Tibial artery (tissue), 4 donors: Measurements from ENCODE around the gene DPF3.

Experiments
- DNase-seq, 2 donors: peaks; one replicate each; pipeline ENCODE4 v3.0.0-alpha.2; 2019
- H3K27ac ChIP-seq, 2 donors: fragments of 200-600 bp; sonication (generic) in 1 of 2; 1 replicate in 1 of 2; 2 replicates in 1 of 2; pipeline ENCODE4 v1.5.1; 2018 to 2019; ENCODE audit warnings: mild to moderate bottlenecking in 1 of 2
- H3K27me3 ChIP-seq, 2 donors: fragments of 200-600 bp; sonication (generic) in 1 of 2; one replicate each; pipeline versions ENCODE4 v1.5.1 to v1.6.0; 2016 to 2019
- H3K36me3 ChIP-seq, 3 donors: fragments of 200-600 bp; sonication (generic) in 2 of 3; one replicate each; pipeline ENCODE4 v1.5.1; 2016 to 2019; ENCODE audit warnings: mild to moderate bottlenecking in 2 of 3
- H3K4me1 ChIP-seq, 4 donors: fragments of 200-600 bp; sonication (generic) in 2 of 4; 1 replicate in 3 of 4; 2 replicates in 1 of 4; pipeline ENCODE4 v1.5.1; 2016 to 2019
- H3K4me3 ChIP-seq, 2 donors: fragments of 200-600 bp; sonication (generic) in 1 of 2; 1 replicate in 1 of 2; 2 replicates in 1 of 2; pipeline ENCODE4 v1.5.1; 2018 to 2019; ENCODE audit warnings: mild to moderate bottlenecking in 2 of 2
- H3K9me3 ChIP-seq, 3 donors: fragments of 200-600 bp; sonication (generic) in 1 of 3; one replicate each; pipeline ENCODE4 v1.5.1; 2016 to 2019
- CTCF ChIP-seq, 2 experiments: fragments of 200-600 bp in 1 of 2; fragments of 450-650 bp in 1 of 2; IDR thresholded peaks; one replicate each; pipeline ENCODE4 v1.5.1; 2017 to 2019; ENCODE audit warnings: antibody characterized with exemption in 2 of 2, mild to moderate bottlenecking in 1 of 2, moderate library complexity in 1 of 2
- intact Hi-C: fragments of 100-400 bp; cut with DNase I; formaldehyde crosslinking; loops from one replicate; pipeline ENCODE4 v1.15.0; 2023; ENCODE audit warnings: low total_unique reads

Gene DPF3

DNA sequence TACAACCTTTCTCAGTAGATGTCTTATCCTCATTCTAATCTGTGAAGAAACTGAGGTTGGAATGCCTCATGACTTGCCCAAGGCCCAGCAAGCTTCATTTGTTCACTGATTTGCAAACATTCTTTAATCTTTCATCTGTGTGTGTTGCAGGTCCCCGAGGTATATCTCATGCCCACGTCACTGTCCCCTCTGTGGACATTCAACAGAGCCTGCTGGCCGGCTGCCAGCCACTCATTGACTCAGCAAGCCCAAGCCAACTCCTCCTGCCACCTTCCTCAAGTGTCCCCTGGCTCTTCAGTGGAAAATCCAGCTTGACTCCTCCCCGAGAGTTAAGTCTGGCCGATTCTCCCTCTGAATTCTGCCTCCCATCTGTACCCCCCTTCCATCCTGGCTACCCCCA is 30.4 kb upstream of the DPF3 start:
- peak; percentile 30 to 70 for DNase-seq
- intact Hi-C loops: no loop called here
- H3K27me3 ChIP-seq: no peaks in the 10 kb centered on the region
- no peaks in the 10 kb centered on the region for H3K9me3 ChIP-seq
- no peak overlapping the region for H3K27ac ChIP-seq
- no peak overlapping the region for H3K4me3 ChIP-seq
- peaks cover 0 to 5% (median 0%) of the 10 kb centered on the region in 3 donors for H3K36me3 ChIP-seq
- peaks cover 0 to 11% (median 4%) of the 10 kb centered on the region in 4 donors for H3K4me1 ChIP-seq
- no peak for TF ChIP-seq CTCF (IDR thresholded peaks at IDR 0.05)

DNA sequence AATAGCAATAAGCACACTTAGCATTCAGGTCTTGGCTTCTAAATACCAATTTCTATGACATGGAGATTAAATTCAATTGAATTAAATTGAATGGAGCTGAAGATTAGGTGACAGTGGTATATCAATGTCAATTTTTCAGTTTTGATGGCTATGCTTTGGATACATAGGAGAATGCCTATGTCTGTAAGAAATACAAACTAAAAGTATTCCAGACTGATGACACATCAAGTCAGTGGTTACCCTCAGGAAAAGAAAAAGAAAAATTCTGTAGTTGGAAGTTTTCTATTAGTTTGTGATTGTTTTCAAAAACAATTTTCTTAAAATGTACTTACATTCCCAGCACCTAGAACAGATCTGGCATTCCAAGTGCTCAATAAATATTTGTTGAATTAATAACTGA is 27.5 kb upstream of the DPF3 start:
- intact Hi-C loops: no loop called here
- Histone ChIP-seq H3K9me3 (no peaks in the 10 kb centered on the region), H3K36me3 (no peaks in the 10 kb centered on the region), H3K27me3 (no peaks in the 10 kb centered on the region), H3K4me3 (no peak overlapping the region), H3K27ac (no peak overlapping the region), H3K4me1 (peaks cover 0 to 26% (median 14%) of the 10 kb centered on the region in 4 donors)
- DNase-seq: no peak
- TF ChIP-seq CTCF (IDR thresholded peaks at IDR 0.05): no peak

GRCh38 chr14:72920008-72920407 is 26.1 kb upstream of the DPF3 start:
- no peak overlapping the region for H3K27ac ChIP-seq
- TF ChIP-seq CTCF (IDR thresholded peaks at IDR 0.05): no peak
- no peak overlapping the region for H3K4me3 ChIP-seq
- H3K9me3 ChIP-seq: no peaks in the 10 kb centered on the region
- intact Hi-C loops: no loop called here
- H3K36me3 ChIP-seq: no peaks in the 10 kb centered on the region
- no peak for DNase-seq
- H3K27me3 ChIP-seq: no peaks in the 10 kb centered on the region
- H3K4me1 ChIP-seq: peaks cover 0 to 32% (median 14%) of the 10 kb centered on the region in 4 donors

DNA sequence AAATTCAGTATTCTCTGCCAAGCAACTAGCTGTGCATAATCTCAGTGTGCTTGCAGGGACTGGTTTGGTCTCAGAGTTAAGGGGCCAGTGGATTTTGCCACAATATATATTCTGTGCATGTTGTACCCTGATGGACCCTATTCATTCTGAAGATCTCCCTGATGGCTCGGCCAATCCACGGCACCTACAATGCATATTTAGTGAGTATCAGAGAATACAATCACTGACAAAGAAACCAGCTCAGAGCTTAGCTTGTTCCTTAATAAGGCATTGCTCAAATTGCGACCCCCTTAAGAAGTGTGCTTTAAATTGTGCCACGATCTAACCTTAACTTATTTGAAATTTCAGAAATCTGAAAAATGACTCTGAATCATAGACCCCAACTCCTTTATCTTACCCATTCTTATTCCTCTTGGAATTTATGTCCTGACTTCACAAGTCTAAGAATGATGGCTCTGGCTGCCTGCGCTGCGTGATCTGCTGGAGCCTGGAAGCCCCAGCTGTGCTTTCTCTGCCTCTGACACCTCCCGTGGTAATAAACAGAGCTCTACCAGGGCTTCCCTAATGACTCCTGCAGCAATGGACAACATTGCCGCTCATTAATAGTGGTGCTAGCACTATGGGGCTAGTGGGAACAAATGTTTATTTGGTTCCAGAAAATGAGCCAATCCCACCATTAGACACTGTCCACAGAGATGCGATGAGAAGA is 23.3 kb upstream of the DPF3 start:
- no peak for TF ChIP-seq CTCF (IDR thresholded peaks at IDR 0.05)
- H3K27ac ChIP-seq: peak overlapping the region; percentile 60 to 73
- H3K4me1 ChIP-seq: peaks cover 0 to 32% (median 14%) of the 10 kb centered on the region in 4 donors
- H3K27me3 ChIP-seq: no peaks in the 10 kb centered on the region
- intact Hi-C loops: no loop called here
- H3K9me3 ChIP-seq: no peaks in the 10 kb centered on the region
- no peaks in the 10 kb centered on the region for H3K36me3 ChIP-seq
- H3K4me3 ChIP-seq: no peak overlapping the region
- no peak for DNase-seq

DNA sequence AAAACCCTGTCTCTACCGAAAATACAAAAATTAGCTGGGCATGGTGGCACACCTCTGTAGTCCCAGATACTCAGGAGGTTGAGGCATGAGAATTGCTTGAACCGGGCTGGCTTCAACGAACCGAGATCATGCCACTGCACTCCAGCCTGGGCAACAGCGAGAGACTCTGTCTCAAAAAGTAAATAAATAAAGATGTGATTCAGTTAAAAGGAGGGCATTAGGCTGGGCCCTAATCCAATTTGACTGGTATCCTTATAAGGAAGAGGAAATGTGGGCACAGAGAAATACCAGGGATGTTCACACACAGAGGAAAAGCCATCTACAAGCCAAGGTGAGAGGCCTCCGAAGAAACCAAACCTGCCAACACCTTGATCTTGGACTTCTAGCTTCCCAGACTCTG is 22.3 kb upstream of the DPF3 start:
- Histone ChIP-seq H3K27me3 (no peaks in the 10 kb centered on the region), H3K27ac (peak overlapping the region; percentile 60 to 73), H3K4me3 (no peak overlapping the region), H3K9me3 (no peaks in the 10 kb centered on the region), H3K4me1 (peaks cover 0 to 32% (median 14%) of the 10 kb centered on the region in 4 donors), H3K36me3 (no peaks in the 10 kb centered on the region)
- no peak for DNase-seq
- intact Hi-C loops: no loop called here
- no peak for TF ChIP-seq CTCF (IDR thresholded peaks at IDR 0.05)
